Measurements from ENCODE around the gene CCDC167.
A peak's percentile ranks its signal among the peaks of the same experiment; 100 is the strongest.

GRCh38 chr6:37516076-37516919 lies 16.6 kb upstream of the CCDC167 start:
- TF ChIP-seq CTCF (IDR thresholded peaks at IDR 0.05): no peak
- peak in 1 of 4 donors; percentile 41 for TF ChIP-seq POLR2A (IDR thresholded peaks at IDR 0.05)

All from esophagus squamous epithelium (tissue), 4 donors.